Breast epithelium (tissue), 3 donors: Measurements from ENCODE around the gene CMSS1.

Experiments used
- POLR2A ChIP-seq: fragments of 450-650 bp; IDR thresholded peaks from one replicate; pipeline ENCODE4 v1.6.1; 2016; ENCODE audit warnings: antibody characterized with exemption, mild to moderate bottlenecking, moderate library complexity
- TF ChIP-seq, protein P1 (sequence below), 3 donors: fragments of 450-650 bp; IDR thresholded peaks; one replicate each; pipeline ENCODE4 v1.5.1; 2016 to 2017; ENCODE audit warnings: antibody characterized with exemption in 3 of 3, mild to moderate bottlenecking in 3 of 3, moderate library complexity in 3 of 3

DNA sequence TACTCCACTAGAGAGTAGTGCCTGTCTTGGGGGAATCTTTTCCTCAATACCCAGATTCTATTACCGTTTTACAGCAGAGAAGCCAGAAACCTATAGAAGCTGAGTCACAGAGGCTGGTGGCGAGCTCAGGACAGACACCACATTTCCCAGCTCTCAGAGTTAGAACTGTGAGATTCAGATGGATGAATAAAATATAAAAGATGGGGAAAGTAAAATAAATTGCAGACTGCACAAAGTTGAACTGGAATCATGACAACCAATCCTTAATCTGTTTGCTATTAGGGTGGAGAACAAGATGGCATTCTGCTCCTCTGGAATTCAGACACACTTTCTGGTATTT lies 40.5 kb upstream of the CMSS1 start:
- TF ChIP-seq, protein P1, sequence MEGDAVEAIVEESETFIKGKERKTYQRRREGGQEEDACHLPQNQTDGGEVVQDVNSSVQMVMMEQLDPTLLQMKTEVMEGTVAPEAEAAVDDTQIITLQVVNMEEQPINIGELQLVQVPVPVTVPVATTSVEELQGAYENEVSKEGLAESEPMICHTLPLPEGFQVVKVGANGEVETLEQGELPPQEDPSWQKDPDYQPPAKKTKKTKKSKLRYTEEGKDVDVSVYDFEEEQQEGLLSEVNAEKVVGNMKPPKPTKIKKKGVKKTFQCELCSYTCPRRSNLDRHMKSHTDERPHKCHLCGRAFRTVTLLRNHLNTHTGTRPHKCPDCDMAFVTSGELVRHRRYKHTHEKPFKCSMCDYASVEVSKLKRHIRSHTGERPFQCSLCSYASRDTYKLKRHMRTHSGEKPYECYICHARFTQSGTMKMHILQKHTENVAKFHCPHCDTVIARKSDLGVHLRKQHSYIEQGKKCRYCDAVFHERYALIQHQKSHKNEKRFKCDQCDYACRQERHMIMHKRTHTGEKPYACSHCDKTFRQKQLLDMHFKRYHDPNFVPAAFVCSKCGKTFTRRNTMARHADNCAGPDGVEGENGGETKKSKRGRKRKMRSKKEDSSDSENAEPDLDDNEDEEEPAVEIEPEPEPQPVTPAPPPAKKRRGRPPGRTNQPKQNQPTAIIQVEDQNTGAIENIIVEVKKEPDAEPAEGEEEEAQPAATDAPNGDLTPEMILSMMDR (IDR thresholded peaks at IDR 0.05) = no peak
- TF ChIP-seq POLR2A = no peak
